T1000 (cell line): ENCODE results near the gene STAG2.
"Not testable (repeated sequence)": the region's sequence is repeated elsewhere in the genome, so short reads cannot be mapped to it uniquely, and the experiment has no call there.

Experiments
- DNase-seq: peaks from one replicate; lab custom pipeline; 2025; ENCODE audit warnings: mixed read lengths; lab: John Stamatoyannopoulos, UW

Gene STAG2

GRCh38 chrX:123961268-123962005 lies at the start of gene STAG2:
STAG2 (plus strand) TSS chrX:123961706; CDS start chrX:124022628, 60,922 bp downstream.
- DNase-seq = peak; percentile 20

- DNase-seq = no peak
Observed at GRCh38 chrX:123917069-123917468, 44.4 kb upstream of the STAG2 start.

GRCh38 chrX:123918106-123918721 lies 43.3 kb upstream of the STAG2 start:
- no peak for DNase-seq

GRCh38 chrX:123920105-123920785 lies 41.3 kb upstream of the STAG2 start:
- no peak for DNase-seq

- no peak for DNase-seq
Observed at GRCh38 chrX:123923211-123923610, 38.3 kb upstream of the STAG2 start.

GRCh38 chrX:123924186-123924585 lies 37.3 kb upstream of the STAG2 start:
- DNase-seq = no peak

- no peak for DNase-seq
Observed at GRCh38 chrX:123927845-123928244, 33.7 kb upstream of the STAG2 start.

GRCh38 chrX:123932055-123932454 lies 29.5 kb upstream of the STAG2 start:
- DNase-seq = not testable (repeated sequence)

- no peak for DNase-seq
Observed at GRCh38 chrX:123943074-123943473, 18.4 kb upstream of the STAG2 start.

- no peak for DNase-seq
Observed at GRCh38 chrX:123943488-123943887, 18.0 kb upstream of the STAG2 start.

- DNase-seq = no peak
Observed at GRCh38 chrX:123949846-123950245, 11.7 kb upstream of the STAG2 start.

GRCh38 chrX:123959281-123960063 lies 2.0 kb upstream of the STAG2 start:
- no peak for DNase-seq

GRCh38 chrX:123960956-123961267 lies 594 bp upstream of the STAG2 start:
- no peak for DNase-seq

- DNase-seq = no peak
Observed at GRCh38 chrX:123962006-123962467, 531 bp downstream of the STAG2 start.

- peak; percentile 71 for DNase-seq
Observed at GRCh38 chrX:123962794-123963373, 1.4 kb downstream of the STAG2 start.

GRCh38 chrX:123964156-123964834 lies 2.8 kb downstream of the STAG2 start:
- no peak for DNase-seq

GRCh38 chrX:123965712-123966111 lies 4.2 kb downstream of the STAG2 start:
- no peak for DNase-seq

- no peak for DNase-seq
Observed at GRCh38 chrX:123967497-123967896, 6.0 kb downstream of the STAG2 start.

GRCh38 chrX:123968383-123969050 lies 7.0 kb downstream of the STAG2 start:
- DNase-seq = no peak

GRCh38 chrX:123971982-123972381 lies 10.5 kb downstream of the STAG2 start:
- no peak for DNase-seq

- DNase-seq = no peak
Observed at GRCh38 chrX:123973921-123974320, 12.4 kb downstream of the STAG2 start.
